A673 (cell line): ENCODE results near the gene ASAP2. TPM values are rescaled to one million over a fixed set of nuclear protein-coding genes. Genes with fewer than 3 reads are reported as not detected.
A peak's percentile ranks its signal among the peaks of the same experiment; 100 is the strongest.

ENCODE experiments used
- BruUV-seq: library from RNA; stranded (reverse); fragments of 400-500 nt; replicated peaks from 2 replicates; lab custom pipeline; 2021; lab: Mats Ljungman, UMichigan
- CTCF ChIA-PET: fragments of 300-600 bp; sonication (Branson Sonifier 250); formaldehyde crosslinking; loops from one replicate; lab custom pipeline; 2022; ENCODE audit warnings: antibody characterized with exemption; lab: Charles Lee
- POLR2A ChIA-PET: fragments of 300-600 bp; sonication (Branson Sonifier 250); formaldehyde crosslinking; loops from one replicate; lab custom pipeline; 2022; ENCODE audit warnings: antibody characterized with exemption; ENCODE audit not compliant: low non-redundant PET; lab: Charles Lee
- DNase-seq: peaks from one replicate; pipeline ENCODE4 v3.0.0-alpha.2; 2015; ENCODE audit warnings: low spot score
- H3K27ac ChIP-seq: fragments of 200-600 bp; sonication (generic); 2 replicates; pipeline ENCODE4 v1.5.1; 2016; ENCODE audit warnings: mixed run types, low read depth, mild to moderate bottlenecking, mixed read lengths, antibody characterized with exemption, low read length; ENCODE audit not compliant: poor library complexity, severe bottlenecking
- H3K27me3 ChIP-seq: fragments of 200-600 bp; sonication (generic); replicated peaks from 2 replicates; pipeline ENCODE4 v1.6.1; 2017; ENCODE audit warnings: mixed run types, low read depth, mild to moderate bottlenecking, mixed read lengths, antibody characterized with exemption, low read length; ENCODE audit not compliant: insufficient read depth, poor library complexity
- H3K36me3 ChIP-seq: fragments of 200-600 bp; sonication (generic); 2 replicates; pipeline ENCODE4 v1.6.1; 2016; ENCODE audit warnings: mixed run types, mild to moderate bottlenecking, mixed read lengths, antibody characterized with exemption, low read length; ENCODE audit not compliant: insufficient read depth, poor library complexity, severe bottlenecking
- H3K4me1 ChIP-seq: fragments of 200-600 bp; sonication (generic); 2 replicates; pipeline ENCODE4 v1.6.1; 2017; ENCODE audit warnings: mixed run types, mild to moderate bottlenecking, mixed read lengths, antibody characterized with exemption, low read length; ENCODE audit not compliant: insufficient read depth, poor library complexity, severe bottlenecking
- H3K4me3 ChIP-seq: fragments of 200-600 bp; sonication (generic); 2 replicates; pipeline ENCODE4 v1.5.1; 2016; ENCODE audit warnings: low read depth, mixed run types, mild to moderate bottlenecking, mixed read lengths, low read length; ENCODE audit not compliant: poor library complexity, severe bottlenecking
- H3K9me3 ChIP-seq: fragments of 200-600 bp; sonication (generic); 2 replicates; pipeline ENCODE4 v1.6.1; 2016; ENCODE audit warnings: mixed run types, low read depth, mild to moderate bottlenecking, mixed read lengths, antibody characterized with exemption, low read length; ENCODE audit not compliant: poor library complexity, severe bottlenecking
- EZH2 ChIP-seq: fragments of 200-600 bp; sonication (generic); IDR thresholded peaks from 2 replicates; pipeline ENCODE4 v1.6.1; 2017; ENCODE audit warnings: borderline replicate concordance, low read depth, mild to moderate bottlenecking, mixed read lengths, antibody characterized with exemption, low read length; ENCODE audit not compliant: poor library complexity, severe bottlenecking
- intact Hi-C: fragments of 100-400 bp; cut with micrococcal nuclease; formaldehyde crosslinking; loops from one replicate; pipeline ENCODE4 v1.10.0; 2022; ENCODE audit not compliant: unreplicated experiment
- total RNA-seq: library from RNA; stranded (reverse); gene quantifications from 2 replicates; pipeline ENCODE4 v1.2.3, GENCODE V29; 2021
- TF ChIP-seq, protein P1 (sequence below): fragments of 300-800, 200-600 bp; sonication (generic); conservative IDR thresholded peaks from 2 replicates; pipeline ENCODE4 v1.5.1; 2017; ENCODE audit warnings: low read depth, mild to moderate bottlenecking, antibody characterized with exemption, low read length, moderate library complexity, mixed read lengths

The ASAP2 gene
- total RNA-seq, 1 experiment from 2014 or later: 46.8 TPM

DNA sequence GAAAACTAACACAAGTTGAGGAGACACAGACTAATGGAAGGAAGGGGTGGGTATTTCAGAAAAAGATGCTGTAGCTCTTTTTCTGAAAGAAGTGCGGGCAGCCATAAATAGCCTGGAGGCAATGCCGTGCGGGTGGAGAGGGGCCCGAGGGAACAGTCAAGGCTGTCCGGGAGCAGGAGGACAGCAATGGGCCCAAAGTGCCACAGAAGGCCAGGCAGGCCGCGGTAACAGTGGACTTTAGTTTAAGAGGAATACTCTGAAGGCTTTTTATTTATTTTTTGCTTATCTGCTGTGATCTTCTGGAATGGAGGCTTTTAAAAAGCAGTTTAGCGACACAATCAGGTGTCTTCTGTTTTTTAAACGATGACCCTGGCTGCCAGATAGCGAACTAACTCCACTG is 213.9 kb downstream of the ASAP2 start:
- BruUV-seq: no TSS peak
- peaks cover 15% of the 10 kb centered on the region for H3K4me1 ChIP-seq
- H3K36me3 ChIP-seq: peaks cover 2% of the 10 kb centered on the region
- H3K9me3 ChIP-seq: no peaks in the 10 kb centered on the region
- intact Hi-C loops: loop anchor here (5.0 kb wide), 1 partner anchor 278 kb away; no protein-coding TSS in a partner anchor
- ChIA-PET CTCF (no interaction called here), POLR2A (no interaction called here)
- no peak for TF ChIP-seq EZH2
- TF ChIP-seq, protein P1, sequence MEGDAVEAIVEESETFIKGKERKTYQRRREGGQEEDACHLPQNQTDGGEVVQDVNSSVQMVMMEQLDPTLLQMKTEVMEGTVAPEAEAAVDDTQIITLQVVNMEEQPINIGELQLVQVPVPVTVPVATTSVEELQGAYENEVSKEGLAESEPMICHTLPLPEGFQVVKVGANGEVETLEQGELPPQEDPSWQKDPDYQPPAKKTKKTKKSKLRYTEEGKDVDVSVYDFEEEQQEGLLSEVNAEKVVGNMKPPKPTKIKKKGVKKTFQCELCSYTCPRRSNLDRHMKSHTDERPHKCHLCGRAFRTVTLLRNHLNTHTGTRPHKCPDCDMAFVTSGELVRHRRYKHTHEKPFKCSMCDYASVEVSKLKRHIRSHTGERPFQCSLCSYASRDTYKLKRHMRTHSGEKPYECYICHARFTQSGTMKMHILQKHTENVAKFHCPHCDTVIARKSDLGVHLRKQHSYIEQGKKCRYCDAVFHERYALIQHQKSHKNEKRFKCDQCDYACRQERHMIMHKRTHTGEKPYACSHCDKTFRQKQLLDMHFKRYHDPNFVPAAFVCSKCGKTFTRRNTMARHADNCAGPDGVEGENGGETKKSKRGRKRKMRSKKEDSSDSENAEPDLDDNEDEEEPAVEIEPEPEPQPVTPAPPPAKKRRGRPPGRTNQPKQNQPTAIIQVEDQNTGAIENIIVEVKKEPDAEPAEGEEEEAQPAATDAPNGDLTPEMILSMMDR: no peak
- H3K27me3 ChIP-seq: no peaks in the 10 kb centered on the region
- DNase-seq: no peak
- no peak overlapping the region for H3K4me3 ChIP-seq
- no peak overlapping the region for H3K27ac ChIP-seq

DNA sequence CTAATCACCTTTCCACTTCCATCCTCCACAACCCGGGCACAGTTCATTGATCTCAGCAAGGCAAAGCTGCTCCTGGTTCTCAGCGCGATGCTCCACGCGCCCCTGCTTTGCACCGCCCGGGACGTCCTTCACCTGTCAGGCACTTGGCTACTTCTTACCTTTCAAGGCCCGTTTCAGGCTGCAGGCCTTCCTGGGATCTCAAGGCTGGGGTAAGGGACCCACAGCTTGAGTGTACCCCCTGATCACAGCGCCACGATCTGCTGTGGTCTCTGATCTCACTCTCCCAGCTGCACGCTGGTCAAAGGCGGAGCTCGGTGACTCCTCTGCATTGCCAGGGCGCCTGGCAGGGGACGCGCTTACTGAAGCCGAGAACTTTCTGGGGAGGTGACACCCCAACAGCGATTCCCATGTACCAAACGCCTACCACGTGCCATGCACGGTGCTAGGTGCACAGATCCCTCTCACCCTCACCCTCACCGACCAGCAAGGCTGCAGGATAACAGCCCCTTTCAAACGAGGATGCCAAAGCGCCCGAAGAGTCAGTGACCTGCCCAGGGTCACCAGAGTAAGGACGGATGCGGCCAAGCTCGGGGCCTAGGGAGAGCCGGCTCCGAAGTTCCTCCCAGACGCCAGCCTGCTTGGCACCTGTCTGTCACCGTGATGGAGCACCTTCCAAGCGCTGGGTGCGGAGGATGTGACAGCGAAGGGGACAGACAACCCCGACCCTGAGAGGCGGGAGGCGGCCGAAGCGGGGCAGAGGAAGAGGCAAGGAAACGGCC is 215.9 kb downstream of the ASAP2 start:
- Histone ChIP-seq H3K9me3 (no peaks in the 10 kb centered on the region), H3K4me1 (peaks cover 15% of the 10 kb centered on the region), H3K27ac (peak overlapping the region; percentile 83), H3K4me3 (peak overlapping the region; percentile 79), H3K27me3 (no peaks in the 10 kb centered on the region), H3K36me3 (no peaks in the 10 kb centered on the region)
- peak; percentile 37 for DNase-seq
- CTCF ChIA-PET: no interaction called here
- POLR2A ChIA-PET: interaction anchor here (0.5 kb wide), 1 partner anchor 271 kb away, joined by 3 read pairs; no protein-coding TSS in a partner anchor
- BruUV-seq: no TSS peak
- no peak for TF ChIP-seq EZH2
- TF ChIP-seq, protein P1: no peak
- intact Hi-C loops: loop anchor here (5.0 kb wide), 1 partner anchor 280 kb away; no protein-coding TSS in a partner anchor

DNA sequence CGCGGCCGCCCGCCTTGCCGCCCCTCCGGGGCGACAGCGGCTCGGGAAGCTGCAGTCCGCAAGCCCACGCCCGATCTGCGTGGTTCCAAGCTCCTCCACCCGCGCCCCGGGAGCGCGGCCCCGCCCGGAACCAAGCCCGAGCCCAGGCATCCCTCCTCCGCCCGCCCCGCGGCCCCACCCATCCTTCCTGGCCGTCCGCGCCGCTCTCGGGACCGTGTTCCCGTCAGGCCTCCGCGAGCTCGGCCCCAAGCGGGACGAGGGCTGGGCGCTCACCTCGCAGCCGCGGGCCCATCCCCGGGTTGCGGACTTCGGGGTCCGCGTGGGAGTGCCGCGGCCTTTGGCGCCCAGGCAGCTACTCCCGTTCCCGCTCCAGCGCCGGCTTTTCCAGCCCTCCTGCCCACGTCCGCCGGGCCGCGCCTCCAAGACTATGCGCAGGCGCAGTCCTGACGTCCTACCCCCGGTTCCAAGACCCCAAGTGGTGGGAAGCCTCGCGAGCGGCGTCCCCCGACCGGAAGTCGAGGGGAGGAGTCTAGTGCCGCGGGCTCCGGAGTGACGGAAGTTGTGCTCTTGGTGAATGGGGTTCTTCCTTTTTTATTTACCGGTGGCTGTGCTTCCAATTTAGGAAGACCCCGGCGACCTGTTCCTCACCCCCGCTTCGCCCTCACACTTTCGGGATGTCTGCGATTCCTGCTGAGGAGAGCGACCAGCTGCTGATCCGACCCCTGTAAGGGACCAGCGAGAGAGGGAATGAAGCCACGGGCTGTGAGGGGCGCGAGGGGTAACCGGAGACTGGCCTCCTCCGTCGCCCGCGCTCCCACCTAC is 216.7 kb downstream of the ASAP2 start, which contains the start of the genes CPSF3 and ITGB1BP1:
TSS of gene CPSF3 (plus strand) at position 555 of the 822 bp plus-strand sequence. CDS start at position 675, 120 bp downstream.
TSS of gene ITGB1BP1 (minus strand) at position 429 of the 822 bp plus-strand sequence. CDS start 4,831 bp downstream, outside the sequence.
- intact Hi-C loops: loop anchor here (5.0 kb wide), 1 partner anchor 281 kb away; no protein-coding TSS in a partner anchor
- ChIA-PET CTCF (no interaction called here), POLR2A (interaction anchor here (0.5 kb wide), 1 partner anchor 272 kb away, joined by 3 read pairs; no protein-coding TSS in a partner anchor)
- no peaks in the 10 kb centered on the region for H3K27me3 ChIP-seq
- peaks cover 15% of the 10 kb centered on the region for H3K4me1 ChIP-seq
- no peaks in the 10 kb centered on the region for H3K9me3 ChIP-seq
- BruUV-seq: no TSS peak
- DNase-seq: peak; percentile 99
- TF ChIP-seq EZH2: no peak
- TF ChIP-seq, protein P1: no peak
- H3K36me3 ChIP-seq: no peaks in the 10 kb centered on the region
- H3K4me3 ChIP-seq: peak within 1 kb of the TSS; percentile 79
- peak within 1 kb of the TSS; percentile 83 for H3K27ac ChIP-seq
